ENCODE results near the gene LMBR1L. TPM values are rescaled to one million over a fixed set of nuclear protein-coding genes. Genes with fewer than 3 reads are reported as not detected.

LMBR1L gene
- total RNA-seq (10 to 100 TPM; 10.4 to 43.5 (median 27.9) TPM), polyA plus RNA-seq (10 to 100 TPM; 17.2 to 23.7 TPM)
- long read RNA-seq, donor 1, partial matches to known transcripts: 3 of 10 reads
- long read RNA-seq, donor 1, other reads (novel, unspliced or antisense): 6 of 10 reads
- long read RNA-seq, donor 2, transcript LMBR1L-201 (17 exons, 2,934 nt): major isoform, 32 of 98 reads
- long read RNA-seq, donor 2, partial matches to known transcripts: 22 of 98 reads
- long read RNA-seq, donor 2, other reads (novel, unspliced or antisense): 42 of 98 reads
- long read RNA-seq, donor 3, partial matches to known transcripts: 3 of 8 reads
- long read RNA-seq, donor 3, other reads (novel, unspliced or antisense): 5 of 8 reads

GRCh38 chr12:49110464-49111155, at the start of gene LMBR1L:
Gene LMBR1L, minus strand, starts transcription at chr12:49110847. Its CDS starts 292 bp downstream, at chr12:49110555.
- 0 to 1% (median 0%) methylated on average over 25 to 43 of the region's 43 CpGs for WGBS, 4 donors
- Histone ChIP-seq H3K36me3 (peaks cover 0 to 15% (median 7%) of the 10 kb centered on the region in 9 donors), H3K27ac (peak within 1 kb of the TSS; percentile 94 to 100 (median 99)), H3K4me3 (peak within 1 kb of the TSS; percentile 71 to 100 (median 96)), H3K9me3 (no peaks in the 10 kb centered on the region), H3K27me3 (no peaks in the 10 kb centered on the region), H3K4me1 (peaks cover 3 to 50% (median 43%) of the 10 kb centered on the region in 12 donors)
- peak; percentile 96 to 98 (median 97) for ATAC-seq
- peak; percentile 95 to 98 (median 96) for DNase-seq
- TF ChIP-seq CTCF (IDR thresholded peaks at IDR 0.05) (peak in 11 of 12 donors; percentile 25 to 71 (median 49)), POLR2A (IDR thresholded peaks at IDR 0.05) (peak; percentile 60 to 91)
- intact Hi-C loops (cut with DNase I): loop anchor here in 2 of 10 donors (1.0 to 2.0 kb wide), 2 partner anchors 20 kb away; partner anchors contain the start of gene TUBA1B (in 1 of the 2)

GRCh38 chr12:49160399-49160798, 49.8 kb upstream of the LMBR1L start:
- Histone ChIP-seq H3K4me1 (peaks cover 0 to 13% (median 0%) of the 10 kb centered on the region in 12 donors), H3K27ac (no peak overlapping the region), H3K36me3 (no peaks in the 10 kb centered on the region), H3K4me3 (no peak overlapping the region), H3K9me3 (no peaks in the 10 kb centered on the region), H3K27me3 (no peaks in the 10 kb centered on the region)
- TF ChIP-seq CTCF (IDR thresholded peaks at IDR 0.05) (no peak), POLR2A (IDR thresholded peaks at IDR 0.05) (no peak)
- 75 to 79% (median 78%) methylated on average over 2 of the region's 2 CpGs for WGBS, 4 donors
- ATAC-seq (no peak), DNase-seq (no peak)
- intact Hi-C loops (cut with DNase I): no loop called here

GRCh38 chr12:49154221-49154620, 43.6 kb upstream of the LMBR1L start:
- no peak for DNase-seq
- intact Hi-C loops (cut with DNase I): no loop called here
- H3K36me3 ChIP-seq: no peaks in the 10 kb centered on the region
- no peak for ATAC-seq
- H3K27ac ChIP-seq: no peak overlapping the region
- H3K9me3 ChIP-seq: no peaks in the 10 kb centered on the region
- TF ChIP-seq POLR2A (IDR thresholded peaks at IDR 0.05) (no peak), CTCF (IDR thresholded peaks at IDR 0.05) (no peak)
- 61 to 90% (median 73%) methylated on average over 3 of the region's 3 CpGs for WGBS, 4 donors
- H3K27me3 ChIP-seq: no peaks in the 10 kb centered on the region
- no peak overlapping the region for H3K4me3 ChIP-seq
- no peaks in the 10 kb centered on the region for H3K4me1 ChIP-seq

GRCh38 chr12:49147384-49147783, 36.7 kb upstream of the LMBR1L start:
- DNase-seq (no peak), ATAC-seq (no peak)
- TF ChIP-seq POLR2A (IDR thresholded peaks at IDR 0.05) (no peak), CTCF (IDR thresholded peaks at IDR 0.05) (no peak)
- H3K27ac ChIP-seq: no peak overlapping the region
- H3K27me3 ChIP-seq: no peaks in the 10 kb centered on the region
- no peak overlapping the region for H3K4me3 ChIP-seq
- no peaks in the 10 kb centered on the region for H3K4me1 ChIP-seq
- H3K36me3 ChIP-seq: no peaks in the 10 kb centered on the region
- no peaks in the 10 kb centered on the region for H3K9me3 ChIP-seq
- 96 to 99% (median 98%) methylated on average over 2 of the region's 2 CpGs for WGBS, 4 donors
- intact Hi-C loops (cut with DNase I): no loop called here
